PC-3 (cell line): Measurements from ENCODE around the gene STRN3. TPM values are rescaled to one million over a fixed set of nuclear protein-coding genes. Genes with fewer than 3 reads are reported as not detected.
"Not testable (repeated sequence)": the region's sequence is repeated elsewhere in the genome, so short reads cannot be mapped to it uniquely, and the experiment has no call there.

Source experiments
- ATAC-seq: fragments of 200-7000 bp; cut with Tn5 transposase; 2 replicates; pipeline ENCODE4 v1.9.1; 2020; ENCODE audit warnings: mild to moderate bottlenecking, moderate library complexity
- BruUV-seq: library from RNA; stranded (reverse); fragments of 400-500 nt; replicated peaks from 2 replicates; lab custom pipeline; 2021; lab: Mats Ljungman, UMichigan
- CTCF ChIA-PET: fragments of 300-600 bp; sonication (Branson Sonifier 250); formaldehyde crosslinking; loops from one replicate; lab custom pipeline; 2022; ENCODE audit warnings: antibody characterized with exemption; lab: Charles Lee
- POLR2A ChIA-PET: fragments of 300-600 bp; sonication (Branson Sonifier 250); formaldehyde crosslinking; loops from one replicate; lab custom pipeline; 2022; ENCODE audit warnings: antibody characterized with exemption; ENCODE audit not compliant: unreplicated experiment; lab: Charles Lee
- DNase-seq: peaks from one replicate; pipeline ENCODE4 v3.0.0-alpha.2; 2015
- H2AFZ ChIP-seq: fragments of 300-600 bp; sonication (generic); 2 replicates; pipeline ENCODE4 v1.6.0; 2016; ENCODE audit warnings: antibody characterized with exemption, low read length
- H3F3A ChIP-seq: fragments of 300-600 bp; sonication (generic); one replicate; pipeline ENCODE4 v1.6.0; 2017; ENCODE audit warnings: antibody characterized with exemption, low read length, control low read depth, mild to moderate bottlenecking; ENCODE audit not compliant: unreplicated experiment
- H3K27ac ChIP-seq: fragments of 300-600 bp; sonication (generic); 2 replicates; pipeline ENCODE4 v1.5.1; 2016; ENCODE audit warnings: mild to moderate bottlenecking, low read length
- H3K27me3 ChIP-seq: fragments of 300-600 bp; sonication (generic); 2 replicates; pipeline ENCODE4 v1.6.1; 2016; ENCODE audit warnings: low read length, mixed read lengths
- H3K36me3 ChIP-seq: fragments of 300-600 bp; sonication (generic); 2 replicates; pipeline ENCODE4 v1.6.1; 2016; ENCODE audit warnings: low read depth, mixed run types, low read length, mixed read lengths
- H3K4me1 ChIP-seq: fragments of 300-600 bp; sonication (generic); 2 replicates; pipeline ENCODE4 v1.5.1; 2016; ENCODE audit warnings: low read length; ENCODE audit not compliant: insufficient read depth
- H3K4me2 ChIP-seq: fragments of 300-600 bp; sonication (generic); 2 replicates; pipeline ENCODE4 v1.6.0; 2016; ENCODE audit warnings: low read length
- H3K4me3 ChIP-seq: fragments of 300-600 bp; sonication (generic); 2 replicates; pipeline ENCODE4 v1.5.1; 2016; ENCODE audit warnings: mild to moderate bottlenecking, low read length, mixed read lengths
- H3K79me2 ChIP-seq: fragments of 300-600 bp; sonication (generic); 2 replicates; pipeline ENCODE4 v1.6.1; 2017; ENCODE audit warnings: low read length, mixed read lengths
- H3K9ac ChIP-seq: fragments of 300-600 bp; sonication (generic); 2 replicates; pipeline ENCODE4 v1.6.0; 2016; ENCODE audit warnings: mild to moderate bottlenecking, low read length
- H3K9me2 ChIP-seq: fragments of 300-600 bp; sonication (generic); replicated peaks from 2 replicates; pipeline ENCODE4 v1.6.1; 2016; ENCODE audit warnings: mixed run types, low read length, mixed read lengths
- H3K9me3 ChIP-seq: fragments of 300-600 bp; sonication (generic); 2 replicates; pipeline ENCODE4 v1.6.1; 2016; ENCODE audit warnings: low read length, mixed read lengths
- H4K20me1 ChIP-seq: fragments of 300-600 bp; sonication (generic); 2 replicates; pipeline ENCODE4 v1.6.1; 2016; ENCODE audit warnings: low read length, mixed read lengths
- CTCF ChIP-seq: fragments of 300-600 bp; sonication (generic); conservative IDR thresholded peaks from 2 replicates; pipeline ENCODE4 v1.5.1; 2017; ENCODE audit warnings: antibody characterized with exemption, low read depth, mild to moderate bottlenecking, low read length
- EZH2 ChIP-seq: fragments of 300-600 bp; sonication (generic); IDR thresholded peaks from one replicate; pipeline ENCODE4 v1.6.1; 2017; ENCODE audit warnings: antibody characterized with exemption, mild to moderate bottlenecking, low read length; ENCODE audit not compliant: unreplicated experiment
- EZH2phosphoT487 ChIP-seq: fragments of 300-600 bp; sonication (generic); IDR thresholded peaks from 2 replicates; pipeline ENCODE4 v1.6.1; 2018; ENCODE audit warnings: mild to moderate bottlenecking, antibody characterized with exemption, low read length, borderline replicate concordance
- intact Hi-C: fragments of 100-400 bp; cut with micrococcal nuclease; formaldehyde crosslinking; loops from 2 replicates; pipeline ENCODE4 v1.9.0; 2023
- total RNA-seq: library from RNA; depleted of rRNA; stranded (reverse); fragments of >200 nt; gene quantifications from 2 replicates; pipeline ENCODE4 v1.2.3, GENCODE V29; 2014

The STRN3 gene
- total RNA-seq, 1 experiment from 2014 or later: 41.4 TPM

GRCh38 chr14:30966415-30967363 is 59.5 kb downstream of the STRN3 start:
- Histone ChIP-seq H2AFZ (0 out of 2 replicates have a peak overlapping the region, but pooled peaks have one; percentile 31), H3K9ac (peak overlapping the region; percentile 76), H3K79me2 (peaks cover 89% of the 10 kb centered on the region), H3F3A (no peaks in the 10 kb centered on the region), H3K4me2 (peak overlapping the region; percentile 83), H3K27ac (peak overlapping the region; percentile 98), H3K4me3 (peak overlapping the region; percentile 57), H3K4me1 (peaks cover 53% of the 10 kb centered on the region), H4K20me1 (no peaks in the 10 kb centered on the region), H3K27me3 (no peaks in the 10 kb centered on the region), H3K9me2 (no peaks in the 10 kb centered on the region; the same call in 1 of the 2 replicates), H3K36me3 (peaks cover 5% of the 10 kb centered on the region; the same call in 1 of the 2 replicates), H3K9me3 (no peaks in the 10 kb centered on the region)
- intact Hi-C loops: no loop called here
- BruUV-seq: TSS peak; percentile 90
- no peak for TF ChIP-seq CTCF
- TF ChIP-seq EZH2phosphoT487: no peak
- no peak for TF ChIP-seq EZH2
- DNase-seq (peak; percentile 98), ATAC-seq (peak; percentile 98)
- ChIA-PET CTCF (no interaction called here), POLR2A (no interaction called here)

GRCh38 chr14:30965861-30966260 is 60.3 kb downstream of the STRN3 start:
- H3F3A ChIP-seq, H3K9me3 ChIP-seq, H3K9me2 ChIP-seq, H3K36me3 ChIP-seq, POLR2A ChIA-PET, intact Hi-C loops, H4K20me1 ChIP-seq, CTCF ChIA-PET, BruUV-seq, H3K27me3 ChIP-seq: not testable (repeated sequence)
- peak overlapping the region; percentile 75 for H3K9ac ChIP-seq
- ATAC-seq: peak; percentile 56
- peaks cover 89% of the 10 kb centered on the region for H3K79me2 ChIP-seq
- peak overlapping the region; percentile 57 for H3K4me3 ChIP-seq
- 0 out of 2 replicates have a peak overlapping the region, but pooled peaks have one; percentile 31 for H2AFZ ChIP-seq
- H3K4me1 ChIP-seq: peaks cover 45% of the 10 kb centered on the region
- H3K27ac ChIP-seq: peak overlapping the region; percentile 98
- H3K4me2 ChIP-seq: peak overlapping the region; percentile 83
- peak; percentile 80 for DNase-seq

GRCh38 chr14:30962537-30962936 is 63.6 kb downstream of the STRN3 start:
- H3K9ac ChIP-seq, CTCF ChIA-PET, DNase-seq, H4K20me1 ChIP-seq, BruUV-seq, ATAC-seq, H3K4me3 ChIP-seq, H2AFZ ChIP-seq, intact Hi-C loops, H3K27ac ChIP-seq, H3K9me3 ChIP-seq, H3F3A ChIP-seq, H3K4me2 ChIP-seq, POLR2A ChIA-PET, H3K27me3 ChIP-seq, H3K9me2 ChIP-seq, H3K36me3 ChIP-seq: not testable (repeated sequence)
- Histone ChIP-seq H3K4me1 (peaks cover 33% of the 10 kb centered on the region), H3K79me2 (peaks cover 89% of the 10 kb centered on the region)
